Activated CD4-positive, alpha-beta T cell treated with anti-CD3 and anti-CD28 coated beads, Interleukin-2, amount 50 U/mL, for 4 hours (primary cell): ENCODE results near the gene ARPC2.
A peak's percentile ranks its signal among the peaks of the same experiment; 100 is the strongest.
"Not testable (repeated sequence)": the region's sequence is repeated elsewhere in the genome, so short reads cannot be mapped to it uniquely, and the experiment has no call there.

Source experiments
- DNase-seq, 2 experiments: peaks; one replicate each; pipeline ENCODE4 v3.0.0-alpha.2; 2020

Gene ARPC2

GRCh38 chr2:218216674-218217359, at the start of gene ARPC2:
TSS of gene ARPC2 (plus strand) at chr2:218217189. CDS start at chr2:218217471, 282 bp downstream.
- peak; percentile 89 to 90 for DNase-seq

- DNase-seq, result no peak
Measured at GRCh38 chr2:218168016-218168415, 49.0 kb upstream of the ARPC2 start.

GRCh38 chr2:218168635-218169462, 48.1 kb upstream of the ARPC2 start:
- peak; percentile 56 to 64 for DNase-seq

- DNase-seq, result no peak
Measured at GRCh38 chr2:218169757-218170546, 47.0 kb upstream of the ARPC2 start.

- not testable (repeated sequence) for DNase-seq
Measured at GRCh38 chr2:218171744-218172143, 45.2 kb upstream of the ARPC2 start.

- no peak for DNase-seq
Measured at GRCh38 chr2:218172845-218173244, 44.1 kb upstream of the ARPC2 start.

- no peak for DNase-seq
Measured at GRCh38 chr2:218179782-218180181, 37.2 kb upstream of the ARPC2 start.

GRCh38 chr2:218180467-218181114, 36.4 kb upstream of the ARPC2 start:
- no peak for DNase-seq

- no peak for DNase-seq
Measured at GRCh38 chr2:218184331-218184730, 32.7 kb upstream of the ARPC2 start.

- peak; percentile 65 to 67 for DNase-seq
Measured at GRCh38 chr2:218186355-218186766, 30.6 kb upstream of the ARPC2 start.

GRCh38 chr2:218186876-218187275, 30.1 kb upstream of the ARPC2 start:
- DNase-seq, result no peak

GRCh38 chr2:218187296-218188015, 29.5 kb upstream of the ARPC2 start:
- DNase-seq, result no peak

- DNase-seq, result no peak
Measured at GRCh38 chr2:218188528-218188927, 28.5 kb upstream of the ARPC2 start.

GRCh38 chr2:218192902-218193430, 24.0 kb upstream of the ARPC2 start:
- DNase-seq, result no peak

GRCh38 chr2:218193701-218194100, 23.3 kb upstream of the ARPC2 start:
- no peak for DNase-seq

GRCh38 chr2:218194880-218195279, 22.1 kb upstream of the ARPC2 start:
- DNase-seq, result no peak

- no peak for DNase-seq
Measured at GRCh38 chr2:218196974-218197373, 20.0 kb upstream of the ARPC2 start.

- no peak for DNase-seq
Measured at GRCh38 chr2:218202266-218202665, 14.7 kb upstream of the ARPC2 start.

GRCh38 chr2:218209078-218209477, 7.9 kb upstream of the ARPC2 start:
- no peak for DNase-seq

GRCh38 chr2:218214116-218214515, 2.9 kb upstream of the ARPC2 start:
- DNase-seq, result no peak

- DNase-seq, result no peak
Measured at GRCh38 chr2:218216336-218216673, 684 bp upstream of the ARPC2 start.
